ENCODE results near the gene CCT8. TPM values are rescaled to one million over a fixed set of nuclear protein-coding genes. Genes with fewer than 3 reads are reported as not detected.
A peak's percentile ranks its signal among the peaks of the same experiment; 100 is the strongest.
"Not testable (repeated sequence)": the region's sequence is repeated elsewhere in the genome, so short reads cannot be mapped to it uniquely, and the experiment has no call there.

The CCT8 gene
- total RNA-seq, 1 experiment from 2014 or later, result 412 TPM

DNA sequence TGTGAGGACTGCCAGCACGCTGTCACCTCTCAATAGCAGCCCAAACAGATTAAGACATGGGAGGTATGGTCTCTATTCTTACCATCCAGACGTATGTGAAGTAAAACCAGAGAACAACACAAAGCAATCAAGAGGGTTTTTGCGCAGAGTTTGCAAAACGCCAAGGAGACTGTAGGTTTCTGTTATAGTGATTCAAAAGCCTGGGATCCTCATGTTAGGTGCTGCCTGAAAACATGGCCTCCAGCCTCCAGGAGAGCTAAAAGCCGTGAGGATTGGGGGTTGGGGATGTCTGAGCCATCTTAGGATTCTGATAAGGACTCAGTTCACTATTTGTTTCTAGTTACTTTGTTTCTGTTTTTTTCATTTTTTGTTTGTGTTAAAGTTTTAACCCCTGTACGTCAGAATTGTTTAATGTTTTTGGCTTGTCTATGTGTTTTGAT is 4.2 kb upstream of the CCT8 start:
- DNase-seq (ENCODE audit: low spot score), result no peak

DNA sequence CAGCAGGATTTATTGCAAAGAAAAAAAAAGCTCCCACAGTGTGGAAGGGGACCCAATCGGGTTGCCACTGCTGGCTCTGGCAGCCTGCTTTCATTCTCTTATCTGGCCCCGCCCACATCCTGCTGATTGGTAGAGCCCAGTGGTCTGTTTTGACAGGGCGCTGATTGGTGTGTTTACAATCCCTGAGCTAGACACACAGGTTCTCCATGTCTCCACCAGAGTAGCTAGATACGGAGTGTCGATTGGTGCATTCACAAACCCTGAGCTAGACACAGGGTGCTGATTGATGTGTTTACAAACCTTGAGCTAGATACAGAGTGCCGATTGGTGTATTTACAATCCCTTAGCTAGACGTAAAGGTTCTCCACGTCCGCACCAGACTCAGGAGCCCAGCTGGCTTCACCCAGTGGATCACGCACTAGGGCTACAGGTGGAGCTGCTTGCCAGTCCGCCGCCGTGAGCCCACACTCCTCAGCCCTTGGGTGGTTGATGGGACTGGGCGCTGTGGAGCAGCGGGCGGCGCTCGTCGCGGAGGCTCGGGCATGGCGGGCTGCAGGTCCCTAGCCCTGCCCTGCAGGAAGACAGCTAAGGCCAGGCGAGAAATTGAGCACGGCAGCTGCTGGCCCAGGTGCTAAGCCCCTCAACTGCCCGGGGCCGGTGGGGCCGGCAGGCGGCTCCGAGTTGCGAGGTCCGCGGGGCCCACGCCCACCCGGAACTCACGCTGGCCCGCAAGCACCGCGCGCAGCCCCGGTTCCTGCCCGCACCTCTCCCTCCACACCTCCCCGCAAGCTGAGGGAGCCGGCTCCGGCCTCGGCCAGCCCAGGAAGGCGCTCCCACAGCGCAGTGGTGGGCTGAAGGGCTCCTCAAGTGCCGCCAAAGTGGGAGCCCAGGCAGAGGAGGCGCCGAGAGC is 3.5 kb upstream of the CCT8 start:
- not testable (repeated sequence) for DNase-seq (ENCODE audit: low spot score)

DNA sequence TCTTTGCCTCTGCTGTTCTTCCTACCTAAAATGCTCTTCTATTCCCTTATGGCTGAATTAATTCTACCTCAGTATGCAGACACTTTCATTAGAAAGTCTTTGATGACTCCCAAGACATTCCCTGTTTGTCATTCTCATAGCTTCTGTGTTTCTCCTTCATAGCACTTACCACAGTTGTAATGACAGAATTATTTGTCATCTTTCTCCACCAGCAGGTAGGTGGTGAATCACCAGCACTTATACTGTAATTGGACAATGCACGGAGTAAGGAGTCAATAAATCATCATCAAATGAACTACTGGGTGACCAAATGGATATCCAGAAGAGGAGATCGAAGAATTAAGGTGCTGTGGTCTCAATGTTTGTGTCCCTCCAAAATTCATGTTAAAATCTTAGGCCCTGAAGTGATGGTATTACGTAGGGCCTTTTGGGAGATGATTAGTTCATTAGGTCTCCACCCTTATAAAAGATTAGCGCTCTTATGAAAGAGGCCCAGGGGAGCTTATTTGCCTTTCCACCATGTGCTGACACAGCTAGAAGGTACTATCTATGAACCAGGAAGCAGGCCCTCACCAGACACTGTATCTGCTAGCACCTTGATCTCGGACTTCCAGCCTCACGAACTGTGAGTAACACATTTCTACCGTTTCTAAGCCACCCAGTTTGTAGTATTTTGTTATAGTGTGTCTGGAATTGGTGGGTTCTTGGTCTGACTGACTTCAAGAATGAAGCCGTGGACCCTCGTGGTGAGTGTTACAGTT is 2.4 kb upstream of the CCT8 start:
- no peak for DNase-seq (ENCODE audit: low spot score)

DNA sequence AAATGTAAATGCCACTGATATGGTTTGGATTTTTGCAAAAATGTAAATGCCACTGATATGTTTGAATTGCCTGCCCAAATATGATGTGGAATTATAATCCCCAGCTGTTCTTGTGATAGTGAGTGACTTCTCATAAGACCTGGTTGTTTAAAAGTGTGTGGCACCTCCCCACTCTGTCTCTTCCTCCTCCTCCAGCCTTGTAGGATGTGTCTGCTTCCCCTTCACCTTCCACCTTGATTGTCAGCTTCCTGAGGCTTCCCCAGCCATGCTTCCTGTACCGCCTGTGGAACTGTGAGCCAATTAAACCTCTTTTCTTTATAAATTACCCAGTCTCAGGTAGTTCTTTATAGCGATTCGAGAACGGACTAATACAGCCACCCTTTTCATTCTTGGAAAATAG is 1.3 kb upstream of the CCT8 start:
- no peak for DNase-seq (ENCODE audit: low spot score)

DNA sequence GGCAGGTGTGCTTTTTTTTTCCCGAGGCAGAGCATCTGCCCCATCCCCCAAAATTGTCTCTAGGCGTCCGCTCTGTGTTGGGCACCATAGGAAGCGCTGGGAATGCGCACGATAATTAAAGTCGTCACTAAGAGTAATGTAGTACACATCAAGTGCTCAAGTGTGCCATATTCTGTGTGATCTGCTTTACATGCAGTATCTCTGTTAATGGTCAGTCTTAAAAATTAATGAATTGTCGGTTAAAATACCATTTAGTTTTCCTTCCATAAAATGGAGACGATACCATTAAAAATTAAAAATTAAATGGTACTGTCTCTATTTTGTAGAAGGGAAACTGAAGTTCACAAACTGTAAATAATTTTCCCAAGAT is 544 bp upstream of the CCT8 start:
- no peak for DNase-seq (ENCODE audit: low spot score)

DNA sequence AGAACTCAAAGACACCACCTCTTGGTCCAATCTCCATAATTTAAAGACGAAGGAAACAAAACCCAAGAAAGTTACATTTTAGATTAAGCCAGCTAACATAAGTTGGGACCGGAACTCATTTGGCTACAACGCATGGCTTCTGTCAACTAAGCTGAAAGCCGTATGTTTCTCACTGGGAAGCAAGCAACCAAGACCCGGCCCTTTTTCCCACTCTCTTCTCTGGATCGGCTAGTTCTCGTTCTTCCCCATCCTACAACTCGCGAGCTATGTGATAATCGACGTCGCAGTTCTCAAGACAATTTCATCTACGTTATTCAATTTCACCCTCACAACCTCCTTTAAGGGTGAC is 601 bp downstream of the CCT8 start:
- DNase-seq (ENCODE audit: low spot score), result no peak

DNA sequence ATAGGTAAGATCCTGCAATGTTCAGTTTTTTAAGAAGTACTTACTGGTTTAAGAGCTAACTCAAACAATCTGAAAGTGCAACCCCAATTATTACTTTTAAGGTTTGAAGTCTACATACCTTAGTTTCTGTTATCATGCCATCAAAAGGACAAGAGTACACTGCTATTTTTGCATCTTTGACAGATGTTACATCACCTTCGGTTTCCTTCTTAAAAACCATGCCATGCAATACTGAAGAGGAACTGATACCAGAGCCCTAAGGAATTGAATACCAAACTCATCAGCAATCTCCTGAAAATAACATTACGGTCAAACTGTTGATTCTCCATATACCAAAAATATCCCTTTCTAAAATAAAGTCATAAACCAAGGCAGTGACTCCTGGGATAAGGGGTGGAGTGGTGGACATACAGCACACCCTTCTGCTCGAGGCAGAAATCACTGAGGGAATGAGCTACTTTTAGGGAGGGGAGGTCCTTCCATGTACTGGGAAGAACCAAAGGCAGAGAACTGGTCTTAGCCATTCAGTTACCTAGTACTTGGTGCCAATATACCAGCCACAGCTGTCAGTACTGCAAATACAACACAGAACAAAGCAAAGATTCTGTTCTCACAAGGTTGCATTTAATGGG is 8.5 kb downstream of the CCT8 start:
- DNase-seq (ENCODE audit: low spot score), result no peak

DNA sequence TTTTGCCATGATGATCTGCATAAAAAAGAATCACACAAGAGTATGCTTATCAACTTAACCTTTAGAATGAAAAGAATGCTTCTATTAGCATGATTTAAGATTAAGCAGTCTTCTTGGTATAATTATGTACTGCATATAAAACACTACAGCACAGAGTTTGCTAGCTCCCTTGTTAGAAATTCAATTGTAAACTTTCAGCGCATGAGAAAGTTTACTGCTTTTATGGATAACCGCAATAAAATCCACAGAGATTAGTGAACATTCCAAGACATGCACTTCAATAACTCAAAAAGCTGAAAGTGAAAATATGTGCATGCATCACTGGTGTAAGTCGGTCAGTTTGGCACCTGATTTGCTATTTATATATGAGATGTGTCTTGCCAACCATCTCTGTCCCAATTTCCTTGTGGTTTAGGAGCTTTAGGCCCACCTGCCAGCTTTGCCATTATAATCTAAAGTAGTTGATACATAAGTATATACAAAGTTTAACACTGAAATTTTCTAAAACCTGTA is 16.9 kb downstream of the CCT8 start:
- DNase-seq (ENCODE audit: low spot score), result no peak

DNA sequence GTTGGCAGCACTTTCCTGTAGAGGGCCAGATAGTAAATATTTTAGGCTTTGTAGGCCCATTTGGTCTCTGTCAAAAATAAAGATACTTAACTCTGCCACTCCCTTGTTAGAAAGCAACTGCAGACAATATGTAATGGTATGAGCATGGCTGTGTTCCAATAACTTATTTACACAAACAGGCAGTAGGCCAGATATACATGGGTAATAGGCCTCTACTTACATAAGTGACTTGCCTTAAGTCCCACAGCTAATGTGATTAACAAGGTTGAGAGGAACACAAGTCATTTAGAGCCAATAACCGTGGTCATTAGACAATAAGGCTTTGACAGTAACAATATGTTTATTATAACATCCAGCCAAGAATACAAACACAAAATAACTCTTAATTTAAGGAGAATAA is 17.4 kb downstream of the CCT8 start:
- no peak for DNase-seq (ENCODE audit: low spot score)

DNA sequence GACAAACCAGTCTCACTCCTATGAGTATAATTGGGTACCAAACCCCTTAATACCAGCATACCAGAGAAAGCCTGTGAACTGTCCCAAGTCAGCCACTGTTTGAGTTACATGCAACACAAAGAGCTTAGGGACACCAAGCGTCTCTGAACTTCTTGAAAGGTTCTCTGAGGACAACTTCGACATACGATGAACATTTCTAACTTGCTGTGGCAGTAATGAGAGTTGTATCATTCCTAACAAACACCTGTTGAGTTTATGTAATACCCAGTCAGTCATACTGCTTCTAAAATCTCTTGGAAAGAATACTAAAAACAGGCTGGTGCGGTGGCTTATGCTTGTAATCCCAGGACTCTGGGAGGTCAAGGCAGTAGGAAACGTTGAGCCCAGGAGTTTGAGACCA is 18.4 kb downstream of the CCT8 start:
- DNase-seq (ENCODE audit: low spot score), result no peak

DNA sequence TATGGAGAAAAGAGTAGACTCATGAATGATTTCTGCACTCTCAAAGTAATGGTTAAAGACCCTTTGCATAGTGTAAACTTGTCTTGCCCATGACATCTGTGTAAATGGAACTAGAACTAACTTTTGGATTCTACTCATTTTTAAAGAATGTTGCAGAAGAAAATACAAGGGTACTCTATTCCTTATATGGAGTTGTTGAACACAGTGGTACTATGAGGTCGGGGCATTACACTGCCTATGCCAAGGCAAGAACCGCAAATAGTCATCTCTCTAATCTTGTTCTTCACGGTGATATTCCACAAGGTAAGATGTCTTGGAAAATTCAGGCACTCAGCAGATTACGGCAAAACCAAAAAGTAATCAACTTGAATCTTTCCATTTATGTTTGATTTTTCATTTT is 19.8 kb downstream of the CCT8 start:
- DNase-seq (ENCODE audit: low spot score), result no peak

DNA sequence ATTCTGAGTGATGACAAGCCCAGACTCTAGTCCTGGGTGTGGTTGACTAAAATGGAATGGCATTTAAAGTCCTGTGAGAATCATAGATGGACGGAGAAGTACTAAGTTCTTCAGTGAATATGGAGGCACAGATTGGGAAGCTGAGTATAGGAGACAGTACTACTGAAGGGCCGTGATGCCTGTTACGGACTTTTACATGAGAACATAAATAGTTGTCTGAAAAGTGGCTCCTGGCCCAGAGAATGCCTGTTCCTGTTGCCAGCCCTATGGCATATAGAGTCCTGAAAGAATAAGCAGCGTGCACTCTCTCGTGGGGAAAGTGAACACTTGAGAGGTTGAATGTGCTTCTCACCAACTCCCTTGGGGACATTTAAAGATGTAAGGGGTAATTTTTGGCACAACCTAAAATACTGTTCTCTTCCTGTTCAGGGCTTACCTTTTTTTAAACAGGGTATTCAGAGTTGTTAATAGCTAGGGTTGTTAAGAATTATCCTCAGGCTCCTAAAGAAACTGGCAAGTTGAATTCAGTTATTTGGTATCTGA is 20.4 kb downstream of the CCT8 start:
- no peak for DNase-seq (ENCODE audit: low spot score)

DNA sequence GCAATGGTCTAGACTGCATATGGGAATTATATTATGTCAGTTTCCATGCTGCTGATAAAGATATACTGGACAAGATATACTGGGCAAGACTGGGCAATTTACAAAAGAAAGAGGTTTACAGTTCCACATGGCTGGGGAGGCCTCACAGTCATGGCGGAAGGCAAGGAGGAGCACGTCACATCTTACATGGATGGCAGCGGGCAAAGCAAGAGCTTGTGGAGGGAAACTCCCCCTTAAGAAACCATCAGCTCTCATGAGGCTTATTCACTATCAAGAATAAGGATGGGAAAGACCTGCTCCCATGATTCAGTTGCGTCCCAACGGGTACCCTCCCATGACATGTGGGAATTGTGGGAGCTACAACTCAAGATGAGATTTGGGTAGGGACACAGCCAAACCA is 21.2 kb downstream of the CCT8 start:
- no peak for DNase-seq (ENCODE audit: low spot score)

DNA sequence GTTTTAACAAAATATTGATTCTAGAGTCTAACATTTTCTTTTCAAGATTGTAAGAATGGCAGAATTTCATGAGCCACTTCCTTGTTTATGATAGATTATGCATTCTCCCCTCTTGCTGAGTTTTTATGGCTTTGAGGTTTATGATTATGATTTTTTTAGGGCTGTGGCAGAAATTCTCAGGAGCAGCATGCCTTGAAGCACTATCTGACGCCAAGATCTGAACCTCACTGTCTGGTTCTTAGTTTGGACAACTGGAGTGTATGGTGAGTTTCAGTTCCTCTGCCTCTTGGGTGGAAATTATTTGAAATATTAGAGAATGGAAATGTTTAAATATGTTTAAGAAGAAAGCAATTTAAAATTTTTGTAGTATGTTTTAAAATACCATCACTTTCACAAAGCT is 38.8 kb downstream of the CCT8 start:
- no peak for DNase-seq (ENCODE audit: low spot score)

DNA sequence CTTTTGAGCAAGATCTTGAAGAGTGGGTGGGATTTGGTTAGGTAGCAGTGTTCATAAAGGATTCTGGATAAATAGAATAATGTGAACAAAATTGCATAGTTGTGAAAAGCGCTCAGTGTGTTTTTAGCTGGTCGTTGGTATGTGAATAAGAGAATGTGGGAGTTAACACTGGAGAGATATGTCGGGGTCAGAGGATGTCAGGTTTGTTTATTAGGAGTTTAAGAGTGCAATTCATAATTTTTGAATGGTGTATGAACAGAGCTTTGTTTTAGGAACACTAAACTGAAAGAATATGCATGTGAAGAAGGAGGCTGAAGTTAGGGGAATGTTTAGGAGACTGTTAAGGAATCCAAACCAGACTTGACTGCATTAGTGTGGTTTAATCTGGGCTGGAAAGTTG is 39.6 kb downstream of the CCT8 start:
- DNase-seq (ENCODE audit: low spot score), result no peak

DNA sequence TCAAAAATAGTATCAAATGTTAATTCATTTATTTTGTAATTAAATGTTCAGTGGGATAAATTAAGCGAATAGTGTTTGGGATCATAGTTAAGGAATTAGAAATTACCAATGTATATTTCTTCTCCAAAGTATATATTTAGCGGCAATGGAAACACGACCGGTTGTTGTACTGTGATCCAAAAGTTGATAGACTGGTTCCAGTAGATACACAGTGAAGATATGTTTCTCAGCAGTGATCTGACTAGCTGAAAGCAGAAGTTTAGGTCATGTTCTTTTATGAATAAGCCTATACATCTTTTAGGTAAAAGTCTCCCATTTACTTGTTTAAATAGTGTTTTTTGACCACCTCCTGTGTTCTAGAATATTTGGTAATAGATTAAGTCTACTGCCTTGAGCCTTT is 40.1 kb downstream of the CCT8 start:
- no peak for DNase-seq (ENCODE audit: low spot score)

DNA sequence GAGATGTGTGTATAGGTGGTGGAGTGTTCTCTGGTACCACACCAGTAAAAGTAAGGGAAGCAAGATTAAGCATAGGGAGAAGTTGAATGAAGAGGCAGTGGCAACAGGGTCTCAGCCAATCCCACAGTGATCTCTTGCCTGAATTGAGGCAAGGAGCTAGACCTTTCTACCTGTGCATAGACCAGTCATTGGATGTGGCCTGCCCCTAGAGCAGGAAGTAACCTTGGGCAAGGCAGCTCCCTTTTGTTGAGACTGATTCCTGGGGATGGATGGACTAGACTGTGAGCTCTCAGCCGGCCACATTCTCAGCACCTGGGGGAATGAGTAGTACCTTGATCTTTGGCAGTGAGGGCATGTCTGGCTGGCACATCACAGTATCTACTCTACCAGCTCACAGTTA is 42.5 kb downstream of the CCT8 start:
- DNase-seq (ENCODE audit: low spot score), result no peak

DNA sequence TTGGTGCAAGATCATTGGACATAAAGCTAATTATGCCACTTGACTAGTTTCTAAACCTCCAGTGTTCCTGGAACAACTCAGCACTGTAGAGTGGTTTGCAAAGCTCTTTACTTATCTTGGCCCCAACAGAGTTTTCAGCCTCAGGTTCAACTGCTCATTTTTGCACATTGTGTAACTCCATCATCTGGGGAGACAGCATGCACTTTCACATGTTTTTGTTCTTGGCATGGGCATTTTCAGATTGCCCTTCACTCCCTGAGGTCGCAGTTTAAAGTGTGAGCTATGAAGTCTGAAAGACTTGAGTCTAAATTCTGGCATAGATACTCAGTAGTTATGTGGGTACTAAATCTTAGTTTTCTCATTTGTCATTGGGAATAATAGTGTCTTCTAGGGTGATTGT is 43.9 kb downstream of the CCT8 start:
- DNase-seq (ENCODE audit: low spot score), result no peak

DNA sequence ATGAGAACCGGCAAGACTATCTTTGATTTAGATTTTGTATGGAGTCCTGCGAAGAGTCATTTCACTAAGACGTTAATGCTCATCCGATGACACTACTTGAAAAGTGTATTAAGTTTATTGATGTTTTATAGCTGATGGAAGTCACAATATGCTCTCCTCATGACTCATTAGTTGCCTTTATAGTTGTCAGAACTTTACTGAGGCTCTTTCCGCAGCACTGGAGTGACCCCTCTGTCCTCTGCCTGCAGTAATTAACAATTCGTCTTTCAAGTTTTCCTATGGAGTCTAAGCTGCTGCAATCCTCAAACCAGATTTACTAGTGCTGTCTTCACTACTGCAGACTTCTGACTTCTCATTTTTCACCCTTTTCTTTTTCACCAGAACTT is 48.1 kb downstream of the CCT8 start:
- DNase-seq (ENCODE audit: low spot score), result no peak

DNA sequence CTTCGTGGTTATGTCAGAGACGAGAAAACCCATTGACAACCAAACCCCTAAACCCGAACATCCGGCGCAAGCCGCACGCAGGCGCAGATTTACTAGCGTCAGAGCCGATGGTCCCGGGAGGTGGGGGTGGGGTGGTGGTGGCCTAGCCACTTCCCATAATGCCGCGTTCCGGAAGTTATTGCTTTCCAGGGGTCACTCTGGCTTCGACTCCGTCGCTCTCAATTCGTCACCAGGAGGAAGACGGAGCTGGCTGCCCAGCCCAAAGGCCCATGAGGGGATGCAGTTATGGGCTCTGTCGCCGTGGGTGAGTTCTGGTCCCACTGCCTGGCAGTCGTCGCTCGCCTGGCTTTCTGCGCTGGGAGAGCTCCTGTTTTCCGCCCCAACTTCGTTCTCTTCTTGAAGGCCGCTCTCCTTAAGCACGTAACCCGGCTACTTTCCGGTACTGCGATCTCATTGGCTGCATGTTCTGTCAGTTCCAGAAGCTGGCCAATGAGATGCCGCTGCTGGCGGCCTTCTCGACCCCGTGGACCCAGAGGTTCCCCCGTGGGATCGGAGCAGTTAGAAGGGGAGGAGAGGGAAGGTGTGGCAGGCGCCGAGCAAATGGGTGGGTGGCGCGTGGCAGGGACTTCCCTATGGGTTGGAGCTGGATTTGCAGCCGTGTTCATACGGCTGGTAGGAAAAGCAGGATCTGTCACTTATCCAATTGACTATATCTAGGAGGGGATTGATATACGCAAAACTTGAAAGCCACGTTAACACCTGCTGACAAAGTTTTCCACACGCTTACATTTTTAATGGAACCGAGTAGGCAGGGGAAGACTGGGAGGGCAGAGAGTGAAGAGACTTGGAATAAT is 48.7 kb downstream of the CCT8 start, which contains the start of gene USP16:
Gene USP16, plus strand, starts transcription at position 195 of the 854 bp plus-strand sequence. CDS start 3,246 bp downstream, outside the sequence.
- peak; percentile 96 for DNase-seq (ENCODE audit: low spot score)

DNA sequence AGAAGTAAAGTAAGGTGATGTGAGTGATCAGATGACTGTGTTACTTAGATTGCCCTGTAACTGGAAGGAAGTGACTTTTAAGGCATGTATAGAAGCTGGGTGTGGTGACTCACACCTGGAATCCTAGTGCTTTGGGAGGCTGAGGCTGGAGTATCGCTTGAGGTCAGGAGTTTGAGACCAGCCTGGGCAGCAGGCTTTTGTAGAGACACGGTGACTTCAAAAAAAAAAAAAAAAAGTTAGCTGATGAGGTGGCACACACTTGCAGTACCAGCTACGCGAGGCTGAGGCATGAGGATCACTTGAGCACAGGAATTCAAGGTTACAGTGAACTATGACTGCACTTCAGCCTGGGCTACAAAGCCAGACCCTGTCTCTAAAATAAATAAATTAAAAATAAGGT is 51.3 kb downstream of the CCT8 start:
- DNase-seq (ENCODE audit: low spot score), result no peak

Measured in H4 (cell line).